Kidney (tissue), 14 donors: ENCODE measurements around the gene FAM193A. TPM values are rescaled to one million over a fixed set of nuclear protein-coding genes. Genes with fewer than 3 reads are reported as not detected.
"Not testable (repeated sequence)": the region's sequence is repeated elsewhere in the genome, so short reads cannot be mapped to it uniquely, and the experiment has no call there.

ENCODE experiments used
- DNase-seq, 5 donors: peaks; one replicate each; pipeline ENCODE4 v3.0.0-alpha.2; 2013 to 2020
- FAIRE-seq: peaks from 2 replicates; lab custom pipeline; 2012; peaks lifted over from hg19 to GRCh38; lab: Jason Lieb, UNC
- H3K27ac ChIP-seq, 2 donors: one replicate each; pipeline ENCODE4 v1.7.0; 2013; ENCODE audit warnings: low read depth in 2 of 2, low read length in 2 of 2, inconsistent platforms in 1 of 2
- H3K27me3 ChIP-seq: one replicate; pipeline ENCODE4 v1.7.1; 2013; ENCODE audit warnings: low read length, inconsistent platforms; ENCODE audit not compliant: control insufficient read depth, insufficient read depth
- H3K36me3 ChIP-seq, 3 donors: one replicate each; pipeline versions ENCODE4 v1.7.0 to v1.7.1; 2013; ENCODE audit warnings: low read length in 3 of 3, control low read depth in 1 of 3, inconsistent platforms in 1 of 3; ENCODE audit not compliant: insufficient read depth in 3 of 3, control insufficient read depth in 2 of 3
- H3K4me1 ChIP-seq, 3 donors: one replicate each; pipeline versions ENCODE4 v1.7.0 to v1.7.1; 2013; ENCODE audit warnings: low read length in 3 of 3, inconsistent platforms in 1 of 3, low read depth in 1 of 3; ENCODE audit not compliant: control insufficient read depth in 2 of 3, insufficient read depth in 2 of 3
- H3K4me3 ChIP-seq, 3 donors: one replicate each; pipeline versions ENCODE4 v1.7.0 to v1.8.1; 2013; ENCODE audit warnings: low read length in 3 of 3, control low read depth in 1 of 3, inconsistent platforms in 1 of 3
- H3K9ac ChIP-seq, 3 donors: one replicate each; pipeline versions ENCODE4 v1.7.0 to v1.7.1; 2013; ENCODE audit warnings: low read length in 3 of 3, control low read depth in 1 of 3, inconsistent platforms in 1 of 3
- H3K9me3 ChIP-seq, 3 donors: one replicate each; pipeline versions ENCODE4 v1.7.0 to v1.7.1; 2013; ENCODE audit warnings: low read length in 3 of 3, control low read depth in 1 of 3, inconsistent platforms in 1 of 3; ENCODE audit not compliant: control insufficient read depth in 2 of 3, insufficient read depth in 1 of 3
- CTCF ChIP-seq: IDR thresholded peaks from 3 replicates; pipeline ENCODE4 v1.5.1; 2012; ENCODE audit warnings: mild to moderate bottlenecking, moderate library complexity, borderline replicate concordance; ENCODE audit not compliant: insufficient read depth; ENCODE audit errors: extremely low read depth
- intact Hi-C: fragments of 100-400 bp; cut with DNase I; formaldehyde crosslinking; loops from one replicate; pipeline ENCODE4 v1.11.1; 2022
- polyA plus RNA-seq: library from polyadenylated mRNA; stranded (reverse); fragments of 350-450 nt; fragmentation: Illumina TruSeq; extraction: RNeasy Lipid Tissue Mini Kit (QIAGEN cat#74804); gene quantifications from one replicate; pipeline ENCODE4 v1.2.3, GENCODE V29; 2014; ENCODE audit warnings: low read depth, low replicate concordance; ENCODE audit not compliant: insufficient read depth
- total RNA-seq: library from RNA; stranded (reverse); fragmentation: NEBNext Ultra II Directional; extraction: Animal tissue kit (Norgen Biotek cat#: 25700); gene quantifications from one replicate; pipeline ENCODE4 v1.2.1, GENCODE V29; 2021
- donor health status: control.
- donor health status: control.
- donor health status: control.
- donor health status: control.
- donor health status: control.
- donor health status: DM: yes; HTN: yes; CAD: no.
- donor health status: Normal renal cell carcinoma (clear cell type).

Gene FAM193A
- total and polyA plus RNA-seq, 2 donors from 2014 or later, result 6.3 to 29.3 TPM

GRCh38 chr4:2673157-2673556 lies 136.7 kb downstream of the FAM193A start:
- Histone ChIP-seq H3K4me3 (no peak overlapping the region), H3K27me3 (no peaks in the 10 kb centered on the region), H3K27ac (no peak overlapping the region), H3K36me3 (peaks cover 11 to 28% (median 24%) of the 10 kb centered on the region in 3 donors), H3K9me3 (no peaks in the 10 kb centered on the region), H3K4me1 (peaks cover 6 to 7% (median 6%) of the 10 kb centered on the region in 3 donors), H3K9ac (no peak overlapping the region)
- intact Hi-C loops, result no loop called here
- DNase-seq (no peak), FAIRE-seq (no peak)
- no peak for TF ChIP-seq CTCF

GRCh38 chr4:2679762-2680161 lies 143.3 kb downstream of the FAM193A start:
- H3K27me3 ChIP-seq, H3K4me1 ChIP-seq, FAIRE-seq, H3K9me3 ChIP-seq, H3K9ac ChIP-seq, intact Hi-C loops, DNase-seq, H3K27ac ChIP-seq, H3K4me3 ChIP-seq: not testable (repeated sequence)
- H3K36me3 ChIP-seq, result peaks cover 2 to 19% (median 14%) of the 10 kb centered on the region in 3 donors

GRCh38 chr4:2684486-2684885 lies 148.0 kb downstream of the FAM193A start:
- no peak overlapping the region for H3K9ac ChIP-seq
- FAIRE-seq (no peak), DNase-seq (no peak)
- H3K4me1 ChIP-seq, result peaks cover 0 to 2% (median 0%) of the 10 kb centered on the region in 3 donors
- intact Hi-C loops, result no loop called here
- no peaks in the 10 kb centered on the region for H3K9me3 ChIP-seq
- H3K27ac ChIP-seq, result no peak overlapping the region
- H3K36me3 ChIP-seq, result peaks cover 2 to 29% (median 13%) of the 10 kb centered on the region in 3 donors
- H3K27me3 ChIP-seq, result no peaks in the 10 kb centered on the region
- H3K4me3 ChIP-seq, result no peak overlapping the region
- no peak for TF ChIP-seq CTCF

GRCh38 chr4:2685541-2685940 lies 149.1 kb downstream of the FAM193A start:
- FAIRE-seq (no peak), DNase-seq (no peak)
- H3K27me3 ChIP-seq, result no peaks in the 10 kb centered on the region
- H3K36me3 ChIP-seq, result peaks cover 2 to 37% (median 16%) of the 10 kb centered on the region in 3 donors
- H3K9me3 ChIP-seq, result no peaks in the 10 kb centered on the region
- no peak overlapping the region for H3K4me3 ChIP-seq
- intact Hi-C loops, result no loop called here
- peaks cover 0 to 2% (median 0%) of the 10 kb centered on the region in 3 donors for H3K4me1 ChIP-seq
- no peak overlapping the region for H3K9ac ChIP-seq
- TF ChIP-seq CTCF, result no peak
- H3K27ac ChIP-seq, result no peak overlapping the region
